AG10803 (cell line): ENCODE measurements around the gene GCAT.
"Not testable (repeated sequence)": the region's sequence is repeated elsewhere in the genome, so short reads cannot be mapped to it uniquely, and the experiment has no call there.

ENCODE experiments used
- DNase-seq: peaks from one replicate; pipeline ENCODE4 v3.0.0; 2010; ENCODE audit warnings: low read depth
- H3K4me3 ChIP-seq: 2 replicates; pipeline ENCODE4 v1.5.1; 2011; ENCODE audit warnings: mild to moderate bottlenecking, low read length, control low read depth
- TF ChIP-seq, protein P1 (sequence below): conservative IDR thresholded peaks from 2 replicates; pipeline ENCODE4 v1.5.1; 2011; ENCODE audit warnings: mild to moderate bottlenecking, low read length, control low read depth, inconsistent platforms

The GCAT gene

DNA sequence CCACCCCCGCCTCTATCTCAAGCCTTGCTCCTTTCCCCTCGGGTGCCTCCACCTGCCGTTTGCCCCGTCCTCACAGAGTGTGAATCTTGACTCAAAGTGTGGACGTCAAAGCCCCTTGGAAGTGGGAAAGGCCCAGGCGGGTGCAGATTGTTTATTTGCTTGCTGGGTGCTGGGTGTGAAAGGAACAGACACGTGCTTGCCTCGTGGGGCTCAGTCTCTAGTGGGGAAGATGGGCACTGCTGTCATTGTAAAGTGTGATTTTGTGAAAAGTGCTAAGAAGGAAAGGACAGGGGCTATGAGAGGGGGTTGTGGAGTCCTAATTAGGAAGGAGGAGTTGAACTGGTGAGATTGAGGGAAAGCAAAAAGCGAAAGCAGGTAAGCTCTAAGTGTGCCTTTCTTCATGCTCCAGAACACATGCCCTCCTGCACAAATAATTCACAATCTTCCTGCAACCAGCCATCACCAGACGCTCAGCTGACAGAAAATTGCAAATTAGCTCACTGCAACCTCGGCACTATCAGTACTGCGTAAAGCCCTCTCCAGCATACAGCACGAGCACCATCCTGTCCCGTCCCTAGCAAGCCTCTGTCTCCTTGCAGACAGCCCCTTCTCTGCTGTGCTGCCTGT is 9.7 kb upstream of the GCAT start:
- no peak for DNase-seq
- TF ChIP-seq, protein P1, sequence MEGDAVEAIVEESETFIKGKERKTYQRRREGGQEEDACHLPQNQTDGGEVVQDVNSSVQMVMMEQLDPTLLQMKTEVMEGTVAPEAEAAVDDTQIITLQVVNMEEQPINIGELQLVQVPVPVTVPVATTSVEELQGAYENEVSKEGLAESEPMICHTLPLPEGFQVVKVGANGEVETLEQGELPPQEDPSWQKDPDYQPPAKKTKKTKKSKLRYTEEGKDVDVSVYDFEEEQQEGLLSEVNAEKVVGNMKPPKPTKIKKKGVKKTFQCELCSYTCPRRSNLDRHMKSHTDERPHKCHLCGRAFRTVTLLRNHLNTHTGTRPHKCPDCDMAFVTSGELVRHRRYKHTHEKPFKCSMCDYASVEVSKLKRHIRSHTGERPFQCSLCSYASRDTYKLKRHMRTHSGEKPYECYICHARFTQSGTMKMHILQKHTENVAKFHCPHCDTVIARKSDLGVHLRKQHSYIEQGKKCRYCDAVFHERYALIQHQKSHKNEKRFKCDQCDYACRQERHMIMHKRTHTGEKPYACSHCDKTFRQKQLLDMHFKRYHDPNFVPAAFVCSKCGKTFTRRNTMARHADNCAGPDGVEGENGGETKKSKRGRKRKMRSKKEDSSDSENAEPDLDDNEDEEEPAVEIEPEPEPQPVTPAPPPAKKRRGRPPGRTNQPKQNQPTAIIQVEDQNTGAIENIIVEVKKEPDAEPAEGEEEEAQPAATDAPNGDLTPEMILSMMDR = no peak
- H3K4me3 ChIP-seq = no peak overlapping the region

DNA sequence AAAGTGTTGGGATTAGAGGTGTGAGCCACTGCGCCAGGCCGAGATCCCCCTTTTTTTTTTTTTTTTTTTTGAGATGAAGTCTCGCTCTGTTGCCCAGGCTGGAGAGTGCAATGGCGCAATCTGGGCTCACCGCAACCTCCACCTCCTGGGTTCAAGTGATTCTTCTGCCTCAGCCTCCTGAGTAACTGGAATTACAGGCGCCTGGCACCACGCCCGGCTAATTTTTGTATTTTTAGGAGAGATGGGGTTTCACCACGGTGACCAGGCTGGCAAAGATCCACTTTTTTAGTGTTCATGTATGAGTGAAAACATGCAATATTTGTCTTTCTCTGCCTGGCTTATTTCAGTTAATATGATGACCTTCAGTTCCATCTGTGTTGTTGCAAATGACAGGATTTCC is 7.8 kb upstream of the GCAT start:
- not testable (repeated sequence) for H3K4me3 ChIP-seq, DNase-seq

DNA sequence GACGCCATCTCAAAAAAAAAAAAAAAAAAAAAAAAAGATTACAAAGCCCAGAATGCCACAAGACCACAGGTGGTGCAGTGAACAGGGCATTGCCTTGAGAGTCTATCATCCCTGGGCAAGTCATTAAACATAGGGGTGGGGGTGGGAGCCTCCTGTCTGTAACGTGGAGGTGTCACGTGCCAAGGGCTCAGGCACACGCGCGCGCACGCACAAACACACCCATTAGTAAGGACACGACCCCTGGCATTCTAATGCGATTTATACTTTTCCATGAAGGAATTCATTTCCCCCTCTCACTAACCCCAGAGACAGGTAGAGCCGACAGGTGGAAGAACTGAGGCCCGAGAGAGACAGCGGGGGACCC is 5.8 kb upstream of the GCAT start:
- TF ChIP-seq, protein P1 = no peak
- no peak for DNase-seq
- peak overlapping the region; percentile 61 for H3K4me3 ChIP-seq

DNA sequence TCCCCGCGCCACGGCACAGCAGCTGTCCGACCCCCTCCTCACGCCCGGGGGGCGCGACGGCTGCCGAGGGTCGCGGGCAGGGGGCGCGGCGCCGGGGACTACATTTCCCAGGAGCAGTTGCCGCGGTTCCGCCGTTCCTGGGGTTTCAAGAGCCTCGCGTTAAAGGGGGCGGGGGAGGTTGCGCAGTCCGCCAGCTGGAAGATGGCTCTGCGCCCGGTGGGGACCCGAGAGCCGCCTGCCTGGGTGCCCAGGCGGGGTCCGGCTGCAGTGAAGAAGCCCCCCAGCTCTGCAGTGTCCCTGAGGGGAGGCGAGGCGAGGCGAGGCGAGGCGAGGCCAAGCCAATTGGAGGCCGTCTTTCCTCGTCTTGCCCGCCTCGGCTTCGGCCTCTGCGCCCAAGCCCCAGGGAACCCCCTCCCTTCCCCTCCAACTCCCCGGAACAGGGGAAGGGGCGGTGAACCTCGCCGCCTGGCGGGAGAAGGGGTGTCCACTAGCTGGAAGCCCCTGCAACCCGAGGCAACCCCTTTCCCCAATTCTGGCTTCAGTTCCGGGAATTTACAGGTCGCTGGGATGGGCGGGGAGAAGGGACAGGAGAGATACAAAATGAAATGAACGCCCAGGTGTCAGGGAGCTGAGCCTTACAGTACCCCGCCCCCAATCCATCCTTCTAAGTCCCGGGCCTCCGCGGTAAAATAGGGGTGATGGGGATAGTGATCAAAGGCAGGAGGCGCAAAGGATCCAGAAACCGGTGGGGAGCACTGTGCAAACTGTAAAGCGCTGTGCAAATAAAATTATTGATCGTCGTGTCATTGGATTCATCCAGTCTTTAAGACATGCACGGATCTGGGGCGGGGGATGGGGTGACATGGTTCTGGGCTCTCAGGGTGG is 5.2 kb upstream of the GCAT start:
- peak; percentile 42 for DNase-seq
- TF ChIP-seq, protein P1 = no peak
- peak overlapping the region; percentile 61 for H3K4me3 ChIP-seq

DNA sequence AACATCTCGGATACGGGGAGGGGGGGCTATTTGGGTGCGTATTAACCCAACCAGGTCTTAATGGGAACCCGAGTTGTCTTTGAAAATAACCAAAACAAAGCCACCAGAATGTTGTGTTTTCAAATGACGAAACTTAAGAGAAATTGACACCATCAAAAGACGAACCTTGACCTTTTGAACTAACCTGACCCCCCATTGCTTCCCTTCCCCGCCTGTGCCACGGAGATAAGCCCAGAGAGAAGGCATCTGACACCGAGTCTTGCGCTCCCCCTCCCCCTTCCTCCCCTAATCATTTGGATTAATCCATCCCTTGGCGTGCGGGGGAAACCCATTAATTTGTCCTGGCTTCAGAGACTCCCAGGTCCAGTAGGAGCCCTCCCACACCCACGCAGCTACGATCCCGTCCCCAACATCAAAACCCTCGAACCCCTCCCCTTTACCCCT is 4.5 kb upstream of the GCAT start:
- DNase-seq = no peak
- H3K4me3 ChIP-seq = no peak overlapping the region
- TF ChIP-seq, protein P1 = no peak

DNA sequence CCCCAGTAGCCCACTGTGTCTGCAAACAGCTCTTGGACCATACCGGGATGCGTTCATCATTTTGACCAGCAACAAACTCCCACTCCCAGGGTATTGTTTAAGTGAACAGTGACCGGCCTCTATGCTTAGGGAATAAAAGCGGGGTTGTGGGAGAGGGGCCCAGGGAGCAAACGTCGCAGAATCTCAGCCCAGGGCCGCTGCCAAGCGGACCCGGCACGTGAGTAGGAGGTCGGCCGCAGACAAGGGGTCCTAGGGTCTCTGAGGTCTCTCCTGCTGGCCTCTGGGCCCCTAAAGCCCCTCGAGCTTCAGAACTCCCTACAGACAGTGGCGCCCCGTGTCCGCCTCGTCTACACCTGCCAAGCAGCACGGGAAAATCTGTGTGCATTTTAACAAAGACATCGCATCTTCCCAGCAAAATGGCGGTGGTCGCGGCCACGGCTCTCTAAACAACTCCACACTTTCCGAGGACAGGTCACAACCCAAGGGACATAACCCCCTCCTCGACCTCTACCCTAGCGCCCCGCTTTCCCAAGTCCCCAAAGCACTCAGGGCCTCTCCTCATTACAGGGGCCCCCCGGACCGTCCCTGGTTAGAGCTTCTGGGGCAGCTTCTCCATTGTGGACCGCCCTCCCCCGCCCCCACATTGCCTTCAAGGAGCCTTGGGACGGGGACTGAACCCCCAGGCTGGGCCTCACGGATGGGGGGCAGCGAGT is 3.9 kb upstream of the GCAT start:
- no peak for DNase-seq
- no peak overlapping the region for H3K4me3 ChIP-seq
- TF ChIP-seq, protein P1 = no peak

DNA sequence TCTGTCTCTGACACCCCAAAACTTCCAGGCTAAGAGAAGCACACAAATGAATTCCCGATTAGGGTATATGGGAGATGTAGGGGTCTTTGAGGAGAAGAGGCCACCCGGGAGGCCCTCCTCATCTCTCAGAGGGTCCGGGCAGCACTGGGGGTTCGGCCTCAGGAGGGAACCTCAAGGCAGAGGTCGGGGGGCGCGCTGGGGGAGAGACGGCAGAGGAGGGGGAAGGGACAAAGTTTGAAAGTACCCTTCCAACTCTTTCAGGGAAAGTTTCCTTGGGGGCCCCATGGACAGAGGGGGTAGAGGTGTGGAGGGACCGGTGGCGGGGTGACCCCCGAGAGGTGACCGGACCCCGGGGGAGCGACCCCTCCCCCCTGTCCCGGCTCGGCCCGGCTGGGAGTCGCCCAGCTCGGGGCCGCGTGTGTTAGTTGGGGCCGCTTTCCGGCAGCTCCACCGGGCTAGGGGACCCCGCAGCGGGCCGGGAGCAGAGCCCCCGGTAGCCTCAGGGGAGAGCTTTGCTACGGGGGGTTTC is 3.3 kb upstream of the GCAT start:
- TF ChIP-seq, protein P1 = no peak
- H3K4me3 ChIP-seq = peak overlapping the region; percentile 81
- DNase-seq = no peak
